IPS-18a (cell line): ENCODE measurements around the gene DCTN2.

ENCODE experiments used
- H3K27ac ChIP-seq: one replicate; pipeline ENCODE4 v1.5.1; 2013; ENCODE audit warnings: low read length
- H3K27me3 ChIP-seq: one replicate; pipeline ENCODE4 v1.6.1; 2013; ENCODE audit warnings: mild to moderate bottlenecking, low read length; ENCODE audit not compliant: control insufficient read depth, insufficient read depth
- H3K36me3 ChIP-seq: one replicate; pipeline ENCODE4 v1.6.1; 2013; ENCODE audit warnings: low read depth, low read length; ENCODE audit not compliant: control insufficient read depth
- H3K4me1 ChIP-seq: one replicate; pipeline ENCODE4 v1.6.1; 2013; ENCODE audit warnings: low read depth, low read length; ENCODE audit not compliant: control insufficient read depth
- H3K4me3 ChIP-seq: one replicate; pipeline ENCODE4 v1.5.1; 2013; ENCODE audit warnings: low read length
- H3K9ac ChIP-seq: one replicate; pipeline ENCODE4 v1.6.1; 2013; ENCODE audit warnings: mild to moderate bottlenecking, low read length, moderate library complexity
- H3K9me3 ChIP-seq: one replicate; pipeline ENCODE4 v1.6.1; 2013; ENCODE audit warnings: low read depth, low read length; ENCODE audit not compliant: control insufficient read depth

The DCTN2 gene

GRCh38 chr12:57489157-57489641 lies 57.8 kb downstream of the DCTN2 start:
- H3K9me3 ChIP-seq, result no peaks in the 10 kb centered on the region
- no peak overlapping the region for H3K27ac ChIP-seq
- H3K4me3 ChIP-seq, result peak overlapping the region; percentile 99
- peak overlapping the region; percentile 99 for H3K9ac ChIP-seq
- peaks cover 42% of the 10 kb centered on the region for H3K36me3 ChIP-seq
- H3K27me3 ChIP-seq, result no peaks in the 10 kb centered on the region
- no peaks in the 10 kb centered on the region for H3K4me1 ChIP-seq

DNA sequence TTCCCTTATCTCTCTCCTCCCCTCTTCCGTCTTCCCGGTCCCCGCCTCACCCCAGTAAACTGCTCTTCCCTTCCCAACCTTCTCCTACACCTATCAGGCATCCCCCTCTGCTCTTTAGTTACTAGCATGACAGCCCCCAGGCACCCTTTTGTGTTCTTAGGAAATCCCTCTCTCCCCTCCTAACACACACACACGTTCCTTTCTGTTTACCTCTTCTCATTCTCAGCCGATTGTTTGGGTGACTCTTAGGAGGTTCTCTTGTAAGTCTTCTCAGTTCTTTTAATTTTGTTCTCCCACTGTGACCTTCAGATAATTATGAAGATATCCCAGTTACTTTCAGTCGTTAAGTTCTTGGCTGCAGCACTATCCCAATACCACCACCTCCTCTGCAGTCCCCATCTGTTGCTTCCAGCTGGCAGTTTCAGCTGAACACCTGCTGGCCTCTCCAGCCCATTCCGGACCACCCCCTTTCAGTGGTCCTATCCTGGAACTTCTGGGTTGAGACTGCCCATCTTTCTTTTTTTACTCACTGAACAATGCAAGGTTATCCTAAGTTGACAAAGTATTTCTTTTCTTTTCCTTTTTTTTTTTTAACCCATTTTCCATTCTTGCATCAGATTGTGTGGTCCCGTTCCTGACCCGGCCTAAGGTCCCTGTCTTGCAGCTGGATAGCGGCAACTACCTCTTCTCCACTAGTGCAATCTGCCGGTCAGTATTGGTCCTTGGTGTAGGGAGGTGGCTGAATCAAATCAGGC lies 58.4 kb downstream of the DCTN2 start:
- peaks cover 40% of the 10 kb centered on the region for H3K36me3 ChIP-seq
- H3K4me1 ChIP-seq, result peaks cover under 1% of the 10 kb centered on the region
- H3K4me3 ChIP-seq, result peak overlapping the region; percentile 99
- no peaks in the 10 kb centered on the region for H3K27me3 ChIP-seq
- H3K9me3 ChIP-seq, result no peaks in the 10 kb centered on the region
- H3K9ac ChIP-seq, result peak overlapping the region; percentile 99
- peak overlapping the region; percentile 94 for H3K27ac ChIP-seq

DNA sequence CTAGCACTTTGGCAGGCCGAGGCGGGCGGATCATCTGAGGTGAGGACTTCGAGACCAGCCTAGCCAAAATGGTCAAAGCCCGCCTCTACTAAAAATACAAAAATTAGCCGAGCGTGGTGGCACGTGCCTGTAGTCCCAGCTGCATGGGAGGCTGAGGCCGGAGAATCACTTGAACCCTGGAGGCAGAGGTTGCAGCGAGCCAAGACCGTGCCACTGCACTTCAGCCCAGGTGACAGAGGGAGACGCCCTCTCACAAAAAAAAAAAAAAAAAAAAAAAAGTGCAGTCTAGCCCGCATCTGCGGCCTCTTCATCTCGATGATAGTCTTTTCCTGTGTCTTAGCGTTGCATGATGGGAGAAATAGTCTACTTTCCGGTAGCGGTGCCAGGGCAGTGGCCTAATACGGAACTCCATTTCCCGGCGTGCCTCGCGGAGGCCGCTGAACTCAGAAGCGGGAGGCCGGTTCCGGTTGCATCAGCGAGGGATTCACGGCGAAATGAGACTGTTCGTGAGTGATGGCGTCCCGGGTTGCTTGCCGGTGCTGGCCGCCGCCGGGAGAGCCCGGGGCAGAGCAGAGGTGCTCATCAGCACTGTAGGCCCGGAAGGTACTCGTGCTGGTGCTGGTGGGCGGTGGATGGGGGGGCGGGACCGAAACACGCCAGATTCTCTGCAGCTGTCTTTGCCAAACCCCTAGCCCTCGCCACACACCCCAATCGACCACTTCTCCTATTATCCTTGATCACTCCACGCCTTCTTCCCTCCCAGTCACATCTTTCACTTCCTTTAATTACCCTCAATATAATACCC lies 59.2 kb downstream of the DCTN2 start, which contains the start of gene MARS1:
TSS of gene MARS1 (plus strand) at position 472 of the 805 bp plus-strand sequence. CDS start at position 495, 23 bp downstream.
- no peaks in the 10 kb centered on the region for H3K27me3 ChIP-seq
- no peaks in the 10 kb centered on the region for H3K9me3 ChIP-seq
- H3K36me3 ChIP-seq, result peaks cover 37% of the 10 kb centered on the region
- H3K4me1 ChIP-seq, result peaks cover 5% of the 10 kb centered on the region
- H3K4me3 ChIP-seq, result peak within 1 kb of the TSS; percentile 99
- H3K27ac ChIP-seq, result peak within 1 kb of the TSS; percentile 94
- peak within 1 kb of the TSS; percentile 99 for H3K9ac ChIP-seq

DNA sequence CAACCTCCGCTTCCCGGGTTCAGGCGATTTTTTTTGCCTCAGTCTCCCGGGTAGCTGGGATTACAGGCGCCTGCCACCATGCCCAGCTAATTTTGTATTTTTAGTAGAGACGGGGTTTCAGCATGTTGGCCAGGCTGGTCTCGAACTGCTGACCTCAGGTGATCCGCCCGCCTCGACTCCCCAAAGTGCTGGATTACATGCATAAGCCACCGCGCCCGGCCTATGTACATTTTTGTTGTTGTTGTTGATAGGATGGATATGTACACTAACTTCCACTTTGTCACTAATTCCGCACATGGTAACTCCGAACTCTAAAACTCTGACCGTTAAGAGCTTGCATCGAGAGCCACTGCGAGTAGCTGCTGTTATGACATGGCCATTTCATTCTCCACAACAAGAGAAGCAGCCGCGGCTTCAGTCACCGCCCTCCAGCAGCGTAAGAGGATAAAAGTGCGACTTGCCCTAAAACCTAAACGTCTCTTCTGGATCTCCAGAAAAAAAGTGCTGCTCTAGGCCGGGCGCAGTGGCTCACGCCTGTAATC lies 59.9 kb downstream of the DCTN2 start:
- no peak overlapping the region for H3K4me3 ChIP-seq
- H3K27me3 ChIP-seq, result no peaks in the 10 kb centered on the region
- no peak overlapping the region for H3K9ac ChIP-seq
- H3K36me3 ChIP-seq, result peaks cover 32% of the 10 kb centered on the region
- H3K27ac ChIP-seq, result no peak overlapping the region
- no peaks in the 10 kb centered on the region for H3K9me3 ChIP-seq
- peaks cover 5% of the 10 kb centered on the region for H3K4me1 ChIP-seq

DNA sequence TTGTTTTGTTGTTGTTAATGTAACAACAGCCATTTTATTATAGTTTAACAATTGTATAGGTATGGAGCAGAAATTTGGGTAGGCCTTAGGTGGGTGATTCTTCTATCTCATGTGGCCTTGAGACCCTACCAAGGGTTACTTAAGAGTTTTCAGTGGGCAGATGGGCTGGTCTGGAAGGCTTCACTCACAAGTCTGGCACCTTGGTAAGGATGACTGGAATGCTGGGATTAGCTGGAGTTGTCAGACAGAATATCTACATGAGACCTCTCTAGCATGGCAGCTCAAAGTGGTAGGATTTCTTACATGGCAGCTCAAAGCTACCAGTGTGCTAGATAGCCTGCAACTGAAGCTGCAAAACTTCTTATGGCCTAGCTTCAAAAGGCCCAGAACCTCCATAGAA lies 61.3 kb downstream of the DCTN2 start:
- Histone ChIP-seq H3K4me1 (peaks cover 5% of the 10 kb centered on the region), H3K9me3 (no peaks in the 10 kb centered on the region), H3K4me3 (no peak overlapping the region), H3K27me3 (peaks cover 1% of the 10 kb centered on the region), H3K36me3 (peaks cover 19% of the 10 kb centered on the region), H3K27ac (no peak overlapping the region), H3K9ac (no peak overlapping the region)

DNA sequence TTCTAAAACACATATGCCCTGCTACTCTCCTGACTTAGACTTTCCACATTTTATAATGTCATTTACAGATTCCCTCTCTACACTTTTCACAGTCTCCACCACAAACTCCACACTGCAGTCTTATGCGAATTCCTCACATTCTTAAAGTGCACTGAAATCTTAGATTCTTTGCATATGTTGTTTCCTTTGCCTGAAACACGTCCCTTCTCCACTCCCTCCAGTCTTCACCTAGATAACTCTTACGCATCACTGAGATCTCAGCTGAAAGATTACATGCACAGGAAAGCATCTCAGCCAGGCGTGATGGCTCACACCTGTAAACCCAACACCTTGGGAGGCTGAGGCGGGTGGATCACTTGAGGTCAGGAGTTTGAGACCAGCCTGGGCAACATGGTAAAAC lies 63.5 kb downstream of the DCTN2 start:
- Histone ChIP-seq H3K36me3 (no peaks in the 10 kb centered on the region), H3K9ac (no peak overlapping the region), H3K27ac (no peak overlapping the region), H3K4me3 (no peak overlapping the region), H3K9me3 (no peaks in the 10 kb centered on the region), H3K4me1 (peaks cover 5% of the 10 kb centered on the region), H3K27me3 (peaks cover 13% of the 10 kb centered on the region)

DNA sequence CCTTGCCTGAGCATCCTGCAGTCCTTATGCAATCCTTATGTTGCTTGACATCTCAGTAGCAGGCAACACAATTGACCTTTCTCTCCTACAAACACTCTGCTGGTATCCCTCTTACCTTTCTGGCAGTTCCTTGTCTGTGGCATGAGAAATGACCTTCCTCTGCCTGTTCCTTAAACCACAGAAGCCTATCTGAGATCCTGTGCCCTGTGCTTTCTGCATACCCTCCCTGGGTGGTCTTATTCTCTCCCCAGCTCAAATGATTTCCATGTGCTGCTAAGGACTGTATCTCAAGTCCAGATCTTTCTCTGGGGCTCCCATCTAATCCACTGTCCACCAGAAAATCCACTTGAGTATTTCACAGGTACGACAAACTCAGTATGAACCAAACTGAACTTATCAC lies 65.3 kb downstream of the DCTN2 start:
- Histone ChIP-seq H3K9me3 (no peaks in the 10 kb centered on the region), H3K36me3 (no peaks in the 10 kb centered on the region), H3K4me3 (no peak overlapping the region), H3K4me1 (peaks cover 9% of the 10 kb centered on the region), H3K27me3 (peaks cover 29% of the 10 kb centered on the region), H3K27ac (no peak overlapping the region), H3K9ac (no peak overlapping the region)
